B cell (primary cell): ENCODE results near the gene INSRR.

ENCODE experiments used
- EZH2 ChIP-seq: IDR thresholded peaks from 2 replicates; pipeline ENCODE4 v1.6.1; 2012; ENCODE audit warnings: borderline replicate concordance, low read depth, mild to moderate bottlenecking, moderate library complexity, low read length; ENCODE audit not compliant: insufficient read depth, poor library complexity, severe bottlenecking
- TF ChIP-seq, protein P1 (sequence below): fragments of 200-600 bp; IDR thresholded peaks from one replicate; pipeline ENCODE4 v1.8.0; 2022; ENCODE audit warnings: antibody characterized with exemption, mild to moderate bottlenecking

DNA sequence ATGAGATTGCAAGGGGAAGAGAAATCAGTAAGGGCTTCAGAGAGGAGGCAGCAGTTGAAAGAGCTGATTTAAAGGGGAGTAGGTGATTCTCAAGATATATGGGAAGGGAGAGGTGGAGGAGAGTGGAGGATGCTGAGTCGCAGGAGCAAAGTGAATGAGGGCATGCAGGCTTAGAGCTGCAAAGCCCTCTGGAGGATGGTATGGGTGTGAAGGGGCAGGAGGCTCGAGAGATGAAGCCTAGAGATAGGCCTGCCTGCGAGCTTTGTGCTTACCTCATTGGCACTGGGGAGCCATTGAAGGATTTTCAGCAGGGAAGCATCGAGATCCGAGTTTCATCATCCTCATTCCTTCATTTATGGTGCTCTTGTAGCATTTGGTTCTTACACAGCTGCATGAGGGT, 26.5 kb downstream of the INSRR start:
- TF ChIP-seq, protein P1, sequence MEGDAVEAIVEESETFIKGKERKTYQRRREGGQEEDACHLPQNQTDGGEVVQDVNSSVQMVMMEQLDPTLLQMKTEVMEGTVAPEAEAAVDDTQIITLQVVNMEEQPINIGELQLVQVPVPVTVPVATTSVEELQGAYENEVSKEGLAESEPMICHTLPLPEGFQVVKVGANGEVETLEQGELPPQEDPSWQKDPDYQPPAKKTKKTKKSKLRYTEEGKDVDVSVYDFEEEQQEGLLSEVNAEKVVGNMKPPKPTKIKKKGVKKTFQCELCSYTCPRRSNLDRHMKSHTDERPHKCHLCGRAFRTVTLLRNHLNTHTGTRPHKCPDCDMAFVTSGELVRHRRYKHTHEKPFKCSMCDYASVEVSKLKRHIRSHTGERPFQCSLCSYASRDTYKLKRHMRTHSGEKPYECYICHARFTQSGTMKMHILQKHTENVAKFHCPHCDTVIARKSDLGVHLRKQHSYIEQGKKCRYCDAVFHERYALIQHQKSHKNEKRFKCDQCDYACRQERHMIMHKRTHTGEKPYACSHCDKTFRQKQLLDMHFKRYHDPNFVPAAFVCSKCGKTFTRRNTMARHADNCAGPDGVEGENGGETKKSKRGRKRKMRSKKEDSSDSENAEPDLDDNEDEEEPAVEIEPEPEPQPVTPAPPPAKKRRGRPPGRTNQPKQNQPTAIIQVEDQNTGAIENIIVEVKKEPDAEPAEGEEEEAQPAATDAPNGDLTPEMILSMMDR, result no peak
- TF ChIP-seq EZH2, result no peak
